ENCODE results near the gene TCF21. TPM values are rescaled to one million over a fixed set of nuclear protein-coding genes. Genes with fewer than 3 reads are reported as not detected.
A peak's percentile ranks its signal among the peaks of the same experiment; 100 is the strongest.
"Not testable (repeated sequence)": the region's sequence is repeated elsewhere in the genome, so short reads cannot be mapped to it uniquely, and the experiment has no call there.

The TCF21 gene
- total RNA-seq, 2 experiments from 2014 or later, result not detected

DNA sequence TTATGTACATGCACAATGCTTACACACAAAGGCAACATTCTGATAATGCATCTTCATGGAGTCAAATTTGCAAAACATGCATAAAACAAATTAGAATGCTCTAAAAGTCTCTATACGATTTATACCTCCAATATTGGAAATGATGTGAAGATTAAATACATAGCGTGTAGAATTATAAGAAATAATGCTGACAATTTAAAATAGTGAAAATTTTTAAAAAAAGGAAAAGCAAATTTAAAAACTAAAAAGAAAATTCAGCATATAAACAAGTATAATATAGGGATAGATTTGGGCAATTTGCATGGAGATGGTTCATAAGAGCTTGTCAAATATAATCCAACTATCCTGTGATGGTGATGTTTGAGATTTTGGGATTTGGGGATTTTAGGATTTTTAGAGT, 14.9 kb downstream of the TCF21 start:
- CTCF ChIA-PET, result interaction anchor here (1.0 kb wide), 1 partner anchor 13 kb away, joined by 3 read pairs; no protein-coding TSS in a partner anchor
- Mint-ChIP-seq H3K9me3 (no peaks in the 10 kb centered on the region), H3K4me1 (ENCODE audit: low read depth) (no peaks in the 10 kb centered on the region)

DNA sequence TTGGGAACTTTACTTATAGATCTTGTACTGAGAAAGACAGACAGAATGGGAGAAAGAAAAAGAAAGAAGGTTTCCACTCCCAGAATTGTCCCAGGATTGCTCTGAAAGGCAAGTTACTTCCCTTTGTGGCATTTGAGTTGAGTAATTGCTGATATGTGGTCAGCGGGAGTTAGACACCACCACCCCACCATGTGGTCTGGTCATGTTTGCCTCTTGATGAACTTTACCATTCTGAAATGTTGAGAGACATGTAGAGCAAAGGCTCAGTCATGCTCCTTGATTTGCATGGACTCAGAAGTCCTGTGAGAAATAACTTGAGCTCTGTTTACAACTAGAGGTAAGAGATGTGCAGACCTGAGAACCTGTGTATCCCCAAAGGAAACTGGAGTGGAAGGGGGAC, 17.1 kb downstream of the TCF21 start:
- H3K4me3 Mint-ChIP-seq, result no peak overlapping the region
- intact Hi-C loops (cut with micrococcal nuclease), result no loop called here
- no peak for DNase-seq
- H3K27me3 Mint-ChIP-seq (ENCODE audit: low read depth), result peaks cover 36% of the 10 kb centered on the region
- H3K36me3 Mint-ChIP-seq (ENCODE audit: low read depth), result no peaks in the 10 kb centered on the region
- no peaks in the 10 kb centered on the region for H3K4me1 Mint-ChIP-seq (ENCODE audit: low read depth)
- H3K27ac Mint-ChIP-seq, result no peak overlapping the region
- CTCF ChIA-PET, result interaction anchor here (2.3 kb wide), 1 partner anchor 10 kb away, joined by 11 read pairs; no protein-coding TSS in a partner anchor
- H3K9me3 Mint-ChIP-seq, result no peaks in the 10 kb centered on the region

More for the DNA sequence above, 14.9 kb downstream of the TCF21 start:
- H3K27me3 Mint-ChIP-seq (ENCODE audit: low read depth), result peaks cover 37% of the 10 kb centered on the region
- no peak overlapping the region for H3K27ac Mint-ChIP-seq
- intact Hi-C loops (cut with micrococcal nuclease), result no loop called here
- DNase-seq, result no peak
- no peaks in the 10 kb centered on the region for H3K36me3 Mint-ChIP-seq (ENCODE audit: low read depth)
- no peak overlapping the region for H3K4me3 Mint-ChIP-seq

GRCh38 chr6:133916650-133917151, 27.8 kb downstream of the TCF21 start:
- CTCF ChIA-PET, result interaction anchor here (0.5 to 4.3 kb wide), 35 partner anchors 9 to 1347 kb away, joined by 3 to 82 read pairs (median 4); partner anchors contain the start of gene TCF21
- H3K4me1 Mint-ChIP-seq (ENCODE audit: low read depth), result peaks cover 4% of the 10 kb centered on the region
- intact Hi-C loops (cut with micrococcal nuclease), result loop anchor here (1.0 to 5.0 kb wide), 6 partner anchors 79 to 1384 kb away; no protein-coding TSS in a partner anchor
- H3K9me3 Mint-ChIP-seq, result no peaks in the 10 kb centered on the region
- H3K4me3 Mint-ChIP-seq, result no peak overlapping the region
- no peak overlapping the region for H3K27ac Mint-ChIP-seq
- H3K27me3 Mint-ChIP-seq (ENCODE audit: low read depth), result peaks cover 9% of the 10 kb centered on the region
- no peaks in the 10 kb centered on the region for H3K36me3 Mint-ChIP-seq (ENCODE audit: low read depth)
- peak; percentile 89 for DNase-seq

DNA sequence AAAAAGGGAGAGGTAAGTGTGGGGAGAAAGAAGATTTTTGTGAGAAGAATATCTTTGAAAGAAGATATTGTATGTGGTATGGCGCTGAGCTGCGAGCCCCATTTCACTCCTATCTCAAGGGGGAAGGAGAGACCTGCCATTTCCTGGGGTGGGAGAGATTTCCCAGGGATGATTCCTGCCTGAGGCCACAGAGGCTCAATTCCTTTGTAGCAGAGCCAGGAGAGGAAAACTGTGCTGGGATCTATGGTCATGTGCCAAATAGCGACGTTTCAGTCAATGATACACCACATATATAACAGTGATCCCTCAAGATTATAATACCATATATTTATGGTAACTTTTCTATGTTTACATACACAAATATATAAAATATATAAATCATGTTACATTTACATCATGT, 28.9 kb downstream of the TCF21 start:
- H3K27me3 Mint-ChIP-seq (ENCODE audit: low read depth), result peaks cover 8% of the 10 kb centered on the region
- peaks cover 4% of the 10 kb centered on the region for H3K4me1 Mint-ChIP-seq (ENCODE audit: low read depth)
- no peaks in the 10 kb centered on the region for H3K36me3 Mint-ChIP-seq (ENCODE audit: low read depth)
- no peak overlapping the region for H3K27ac Mint-ChIP-seq
- no peak for DNase-seq
- intact Hi-C loops (cut with micrococcal nuclease), result loop anchor here (2.0 to 5.0 kb wide), 3 partner anchors 953 to 1385 kb away; no protein-coding TSS in a partner anchor
- H3K9me3 Mint-ChIP-seq, result no peaks in the 10 kb centered on the region
- H3K4me3 Mint-ChIP-seq, result no peak overlapping the region
- CTCF ChIA-PET, result interaction anchor here (0.7 to 4.3 kb wide), 12 partner anchors 12 to 1025 kb away, joined by 3 to 82 read pairs (median 4); partner anchors contain the start of gene TCF21

- intact Hi-C loops (cut with micrococcal nuclease), result loop anchor here (5.0 kb wide), 2 partner anchors 1096 to 1386 kb away; no protein-coding TSS in a partner anchor
- Mint-ChIP-seq H3K36me3 (ENCODE audit: low read depth) (no peaks in the 10 kb centered on the region), H3K27me3 (ENCODE audit: low read depth) (peaks cover 7% of the 10 kb centered on the region), H3K9me3 (no peaks in the 10 kb centered on the region), H3K27ac (no peak overlapping the region), H3K4me3 (no peak overlapping the region), H3K4me1 (ENCODE audit: low read depth) (peaks cover 4% of the 10 kb centered on the region)
- DNase-seq, result no peak
- CTCF ChIA-PET, result interaction anchor here (1.0 to 4.3 kb wide), 5 partner anchors 9 to 183 kb away, joined by 3 to 82 read pairs (median 3); no protein-coding TSS in a partner anchor
Observed at GRCh38 chr6:133918208-133918930, 29.5 kb downstream of the TCF21 start.

DNA sequence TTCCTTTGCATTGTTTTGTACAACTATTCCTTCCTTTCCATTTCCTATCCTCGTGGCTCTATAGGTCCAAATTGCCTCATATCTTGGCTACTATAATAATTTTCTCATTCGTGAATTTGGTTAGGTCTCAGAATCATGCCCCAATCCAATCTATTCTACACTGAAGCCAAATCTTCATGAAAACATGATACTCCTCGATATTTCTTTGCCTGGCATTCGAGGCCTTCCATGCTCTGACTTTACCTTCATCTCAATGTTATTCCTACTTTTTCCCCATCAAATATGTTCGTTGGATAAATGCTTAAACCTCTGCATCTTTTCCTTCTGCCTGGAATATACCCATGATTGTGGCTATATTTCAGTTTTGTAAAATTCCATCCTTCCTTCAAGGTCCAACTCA, 30.4 kb downstream of the TCF21 start:
- no peaks in the 10 kb centered on the region for H3K36me3 Mint-ChIP-seq (ENCODE audit: low read depth)
- DNase-seq, result no peak
- H3K9me3 Mint-ChIP-seq, result no peaks in the 10 kb centered on the region
- peaks cover 8% of the 10 kb centered on the region for H3K27me3 Mint-ChIP-seq (ENCODE audit: low read depth)
- intact Hi-C loops (cut with micrococcal nuclease), result loop anchor here (5.0 kb wide), 2 partner anchors 1097 to 1387 kb away; no protein-coding TSS in a partner anchor
- H3K27ac Mint-ChIP-seq, result no peak overlapping the region
- H3K4me3 Mint-ChIP-seq, result no peak overlapping the region
- peaks cover 4% of the 10 kb centered on the region for H3K4me1 Mint-ChIP-seq (ENCODE audit: low read depth)
- CTCF ChIA-PET, result interaction anchor here (1.0 to 1.3 kb wide), 3 partner anchors 8 to 182 kb away, joined by 3 read pairs; no protein-coding TSS in a partner anchor

DNA sequence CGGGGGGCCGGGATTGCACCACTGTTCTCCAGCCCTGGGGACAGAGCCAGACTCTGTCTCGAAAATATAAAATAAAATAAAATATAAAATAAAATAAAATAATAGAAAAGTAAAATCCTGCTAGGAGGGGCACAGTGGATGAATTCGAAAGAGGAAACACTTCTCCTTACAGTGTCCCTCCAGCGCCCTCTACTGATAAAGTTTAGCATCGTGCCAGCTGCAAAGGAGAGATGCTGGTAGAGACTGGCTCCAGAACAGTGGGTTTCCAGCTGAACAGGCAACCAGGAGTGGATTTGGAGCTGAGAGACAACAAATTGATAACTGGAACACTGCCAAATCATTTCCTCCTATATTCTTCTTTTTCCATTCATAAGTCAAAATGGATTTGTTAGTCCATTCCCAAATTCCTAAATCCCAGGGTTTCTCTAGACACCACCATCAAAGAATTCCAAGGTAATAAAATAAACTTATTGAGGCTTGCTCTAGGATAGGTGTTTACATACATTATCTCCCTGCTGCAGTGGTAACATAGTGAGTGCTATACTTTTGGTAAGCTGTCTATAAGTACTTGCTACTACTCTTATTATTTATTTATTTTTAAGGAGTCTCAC, 32.4 kb downstream of the TCF21 start:
- Mint-ChIP-seq H3K4me1 (ENCODE audit: low read depth) (peaks cover 4% of the 10 kb centered on the region), H3K4me3 (no peak overlapping the region), H3K27me3 (ENCODE audit: low read depth) (peaks cover 12% of the 10 kb centered on the region), H3K9me3 (no peaks in the 10 kb centered on the region), H3K36me3 (ENCODE audit: low read depth) (no peaks in the 10 kb centered on the region), H3K27ac (no peak overlapping the region)
- DNase-seq, result peak; percentile 89
- intact Hi-C loops (cut with micrococcal nuclease), result no loop called here
- CTCF ChIA-PET, result interaction anchor here (0.6 to 6.0 kb wide), 25 partner anchors 9 to 941 kb away, joined by 3 to 205 read pairs (median 4); no protein-coding TSS in a partner anchor

DNA sequence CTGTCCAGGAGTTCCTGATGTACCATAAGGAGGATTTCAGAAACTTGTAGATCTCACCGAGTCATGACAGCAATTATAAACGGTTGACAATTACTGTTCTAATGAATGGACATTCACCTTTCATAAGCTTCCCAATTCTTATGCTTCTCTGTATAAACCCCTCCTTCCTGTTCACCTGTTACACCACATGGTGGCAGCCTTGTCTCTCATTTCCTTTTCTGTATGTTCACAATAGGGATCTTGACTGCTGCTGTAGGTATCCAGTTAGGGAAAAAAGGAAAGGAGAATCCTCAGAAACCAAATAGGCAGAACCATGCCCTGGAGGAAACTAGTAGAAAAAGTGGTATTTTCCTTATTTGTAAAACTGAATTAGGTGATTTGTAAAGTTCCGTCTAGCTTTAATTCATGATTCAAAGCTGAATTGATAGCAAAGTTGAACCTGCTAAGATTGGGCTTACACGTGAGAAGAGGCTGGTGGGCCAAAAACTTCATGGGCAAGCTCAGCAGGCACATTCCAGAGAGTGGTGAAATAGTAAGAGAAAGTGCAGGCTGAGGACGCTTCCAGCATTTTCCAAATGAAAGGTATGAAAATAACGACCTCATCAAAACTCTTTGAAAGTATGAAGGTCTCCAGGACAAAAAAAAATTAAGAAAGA, 35.2 kb downstream of the TCF21 start:
- no peak overlapping the region for H3K27ac Mint-ChIP-seq
- peaks cover 19% of the 10 kb centered on the region for H3K27me3 Mint-ChIP-seq (ENCODE audit: low read depth)
- no peak overlapping the region for H3K4me3 Mint-ChIP-seq
- CTCF ChIA-PET, result interaction anchor here (0.6 to 6.0 kb wide), 56 partner anchors 8 to 1406 kb away, joined by 3 to 205 read pairs (median 4); partner anchors contain the start of gene SLC2A12
- H3K4me1 Mint-ChIP-seq (ENCODE audit: low read depth), result no peaks in the 10 kb centered on the region
- peak; percentile 74 for DNase-seq
- H3K36me3 Mint-ChIP-seq (ENCODE audit: low read depth), result no peaks in the 10 kb centered on the region
- intact Hi-C loops (cut with micrococcal nuclease), result loop anchor here (1.0 kb wide), 4 partner anchors 28 to 173 kb away; no protein-coding TSS in a partner anchor
- no peaks in the 10 kb centered on the region for H3K9me3 Mint-ChIP-seq

DNA sequence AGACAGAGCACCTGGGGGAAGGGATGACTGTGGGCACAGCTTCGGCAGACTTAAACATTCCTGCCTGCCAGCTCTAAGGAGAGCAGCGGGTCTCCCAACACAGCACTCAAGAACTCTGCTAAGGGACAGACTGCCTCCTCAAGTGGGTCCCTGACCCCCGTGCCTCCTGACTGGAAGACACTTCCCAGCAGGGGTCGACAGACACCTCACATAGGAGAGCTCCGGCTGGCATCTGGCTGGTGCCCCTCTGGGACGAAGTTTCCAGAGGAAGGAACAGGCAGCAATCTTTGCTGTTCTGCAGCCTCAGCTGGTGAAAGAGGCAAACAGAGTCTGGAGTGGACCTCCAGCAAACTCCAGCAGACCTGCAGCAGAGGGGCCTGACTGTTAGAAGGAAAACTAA, 42.3 kb downstream of the TCF21 start:
- CTCF ChIA-PET, result interaction anchor here (1.2 to 2.1 kb wide), 3 partner anchors 11 to 132 kb away, joined by 3 to 9 read pairs (median 5); no protein-coding TSS in a partner anchor
- H3K4me1 Mint-ChIP-seq (ENCODE audit: low read depth); H3K4me3 Mint-ChIP-seq: not testable (repeated sequence)

GRCh38 chr6:133936352-133936751, 47.4 kb downstream of the TCF21 start:
- DNase-seq; intact Hi-C loops (cut with micrococcal nuclease); H3K4me1 Mint-ChIP-seq (ENCODE audit: low read depth); H3K27ac Mint-ChIP-seq; H3K4me3 Mint-ChIP-seq; CTCF ChIA-PET; H3K9me3 Mint-ChIP-seq; H3K36me3 Mint-ChIP-seq (ENCODE audit: low read depth): not testable (repeated sequence)
- peaks cover 30% of the 10 kb centered on the region for H3K27me3 Mint-ChIP-seq (ENCODE audit: low read depth)

More for the DNA sequence above, 42.3 kb downstream of the TCF21 start:
- peaks cover 30% of the 10 kb centered on the region for H3K27me3 Mint-ChIP-seq (ENCODE audit: low read depth)
- H3K9me3 Mint-ChIP-seq; DNase-seq; intact Hi-C loops (cut with micrococcal nuclease); H3K36me3 Mint-ChIP-seq (ENCODE audit: low read depth); H3K27ac Mint-ChIP-seq: not testable (repeated sequence)

DNA sequence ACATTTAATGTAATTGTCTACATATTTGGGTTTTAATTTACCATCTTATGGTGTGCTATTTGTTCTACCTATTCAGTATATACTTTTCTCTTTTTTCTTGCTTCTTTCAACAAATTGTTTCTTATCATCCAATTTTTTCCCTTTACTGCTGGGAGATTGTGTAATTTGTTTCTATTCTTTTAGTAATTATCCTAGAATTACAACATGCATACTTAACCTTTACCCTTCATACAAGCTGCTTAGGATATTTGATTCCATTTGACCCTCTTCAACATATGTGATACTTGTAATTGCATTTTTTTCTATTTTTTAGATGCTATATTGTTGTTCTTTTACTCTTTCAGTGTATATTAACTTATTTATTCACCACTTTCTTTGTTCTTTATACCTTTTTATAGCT, 49.0 kb downstream of the TCF21 start:
- Mint-ChIP-seq H3K9me3 (peaks cover 9% of the 10 kb centered on the region), H3K4me1 (ENCODE audit: low read depth) (no peaks in the 10 kb centered on the region), H3K36me3 (ENCODE audit: low read depth) (peaks cover 10% of the 10 kb centered on the region), H3K27ac (no peak overlapping the region), H3K4me3 (no peak overlapping the region), H3K27me3 (ENCODE audit: low read depth) (peaks cover 28% of the 10 kb centered on the region)
- CTCF ChIA-PET, result interaction anchor here (0.6 to 2.8 kb wide), 4 partner anchors 14 to 758 kb away, joined by 3 to 15 read pairs (median 4); no protein-coding TSS in a partner anchor
- intact Hi-C loops (cut with micrococcal nuclease), result no loop called here
- no peak for DNase-seq

All from activated naive CD4-positive, alpha-beta T cell treated with anti-CD3 and anti-CD28 coated beads for 36 hours (primary cell).